Right kidney (tissue), 1 donor: ENCODE data around the gene PPP1R15B.

Experiments used
- DNase-seq: peaks from one replicate; pipeline ENCODE4 v3.0.0-alpha.2; 2016

Gene PPP1R15B

GRCh38 chr1:204421441-204421840, 9.8 kb upstream of the PPP1R15B start:
- DNase-seq: no peak

DNA sequence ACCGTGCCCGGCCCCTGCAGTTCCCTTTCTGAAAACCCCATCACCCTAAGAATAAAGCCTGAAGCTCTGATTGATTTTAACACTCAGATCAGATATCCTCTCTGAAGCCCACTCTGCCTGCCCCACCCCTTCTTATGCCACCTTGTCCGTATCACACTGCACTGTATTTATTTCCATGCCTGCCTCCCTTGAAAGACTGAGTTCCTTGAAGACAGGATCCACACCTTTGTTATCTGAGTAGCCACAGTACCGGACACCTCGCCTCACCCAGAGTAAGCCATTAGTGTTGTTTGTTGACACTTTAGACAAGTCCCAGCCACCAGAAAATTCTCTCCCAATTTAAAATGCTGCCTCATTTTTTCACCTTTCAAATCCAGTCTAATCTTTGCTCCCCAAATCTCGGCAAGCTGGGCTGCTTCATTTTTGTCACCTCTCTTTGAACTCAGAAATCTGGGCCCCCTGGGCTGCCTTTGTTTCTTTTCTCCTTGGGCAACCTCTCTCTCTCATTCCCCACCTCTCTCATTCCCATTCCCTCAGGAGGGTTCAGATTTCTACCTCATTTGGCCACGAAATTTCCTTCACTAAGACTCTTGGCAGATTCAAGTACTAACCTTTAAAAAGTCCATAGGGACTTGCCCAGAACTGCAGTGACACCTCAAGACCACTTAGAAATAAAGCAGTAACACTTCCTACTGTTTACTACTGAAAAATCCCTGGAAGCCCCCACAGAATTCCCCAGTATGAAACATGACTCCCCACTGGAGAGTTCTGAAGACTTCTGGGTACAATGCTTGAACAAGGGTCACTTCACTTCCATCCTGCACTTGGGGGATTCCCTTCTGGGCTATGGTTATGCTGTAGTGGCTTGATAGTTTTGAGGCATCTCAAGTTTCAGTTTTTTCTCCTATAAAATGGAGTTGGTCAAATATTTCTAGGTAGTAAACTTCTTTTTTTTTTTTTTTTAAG, 8.7 kb upstream of the PPP1R15B start:
- DNase-seq: no peak

DNA sequence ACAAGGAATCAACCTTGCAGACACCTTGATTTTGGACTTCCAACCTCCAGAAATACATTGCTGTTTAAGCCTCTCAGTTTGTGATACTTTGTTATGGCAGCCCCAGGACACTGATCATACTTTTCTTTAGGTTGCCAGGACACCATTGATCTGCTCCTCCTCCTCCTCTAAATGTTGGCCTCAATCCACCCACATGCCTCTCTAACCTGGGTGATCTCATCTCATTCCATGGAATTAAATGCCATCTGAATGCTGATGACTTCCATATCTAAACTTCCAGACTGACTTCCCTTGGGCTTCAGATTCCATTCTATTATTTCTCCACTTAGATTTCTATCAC, 7.4 kb upstream of the PPP1R15B start:
- no peak for DNase-seq

DNA sequence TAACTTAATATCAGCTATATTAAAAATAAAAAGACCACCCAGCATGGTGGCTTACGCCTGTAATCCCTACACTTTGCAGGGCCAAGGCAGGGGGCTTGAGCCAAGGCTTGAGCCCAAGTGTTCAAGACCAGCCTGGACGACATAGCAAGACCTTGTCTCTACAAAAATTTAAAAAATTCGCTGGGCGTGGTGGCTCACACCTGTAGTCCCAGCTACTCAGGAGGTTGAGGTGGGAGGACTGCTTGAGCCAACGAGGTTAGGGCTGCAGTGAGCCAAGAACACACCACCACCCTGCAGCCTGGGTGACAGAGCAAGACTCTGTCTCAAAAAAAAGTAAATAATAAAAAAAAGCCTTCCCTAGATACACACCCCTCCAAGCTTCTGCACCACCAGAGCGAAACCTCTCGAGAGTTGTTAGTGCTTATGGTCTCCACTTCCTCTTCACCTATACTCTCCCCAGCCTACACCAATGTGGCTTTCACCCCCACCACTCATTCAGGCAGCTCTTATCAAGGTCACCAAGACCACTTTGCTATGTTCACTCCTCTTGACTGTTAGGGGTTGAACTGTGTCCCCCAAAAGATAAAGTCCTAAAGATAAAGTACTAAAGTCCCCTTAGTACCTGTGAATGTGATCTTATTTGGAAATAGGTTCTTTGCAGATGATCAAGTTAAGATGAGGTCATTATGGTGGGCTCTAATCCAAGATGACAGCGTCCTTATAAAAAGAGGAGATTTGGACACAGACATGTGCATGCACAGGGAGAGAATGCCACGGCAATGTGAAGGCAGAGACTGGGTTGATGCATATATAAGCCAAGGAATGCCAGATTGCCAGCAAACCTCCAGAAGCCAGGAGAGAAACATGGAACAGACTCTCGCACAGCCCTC, 6.8 kb upstream of the PPP1R15B start:
- no peak for DNase-seq

- DNase-seq: peak; percentile 35
Measured at GRCh38 chr1:204417074-204417997, 5.7 kb upstream of the PPP1R15B start.

- no peak for DNase-seq
Measured at GRCh38 chr1:204416589-204417073, 5.0 kb upstream of the PPP1R15B start.

- no peak for DNase-seq
Measured at GRCh38 chr1:204415351-204415750, 3.7 kb upstream of the PPP1R15B start.

DNA sequence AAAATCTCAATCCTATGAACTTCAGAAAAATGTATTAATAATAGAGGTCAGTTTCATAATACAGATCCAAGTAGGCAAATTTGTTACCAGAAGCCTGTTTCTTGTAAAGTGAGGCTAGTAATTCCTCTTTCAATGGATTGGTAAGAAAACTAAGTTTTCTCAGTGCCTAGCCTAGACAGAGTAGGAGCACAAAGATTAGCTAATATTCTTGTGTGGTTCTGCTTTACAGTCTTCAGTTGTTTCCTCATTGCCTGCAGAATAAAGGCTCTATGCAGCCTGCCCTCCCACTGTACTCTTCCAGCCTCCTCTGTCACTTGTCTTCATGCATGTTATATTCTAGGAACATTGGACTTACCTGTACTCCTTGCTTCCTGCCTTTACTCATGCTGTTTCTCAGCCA, 2.4 kb upstream of the PPP1R15B start:
- DNase-seq: no peak

GRCh38 chr1:204413170-204413535, 1.5 kb upstream of the PPP1R15B start:
- no peak for DNase-seq

- no peak for DNase-seq
Measured at GRCh38 chr1:204410688-204411450, 748 bp downstream of the PPP1R15B start.

- DNase-seq: peak; percentile 30
Measured at GRCh38 chr1:204409836-204410687, 1.6 kb downstream of the PPP1R15B start.

DNA sequence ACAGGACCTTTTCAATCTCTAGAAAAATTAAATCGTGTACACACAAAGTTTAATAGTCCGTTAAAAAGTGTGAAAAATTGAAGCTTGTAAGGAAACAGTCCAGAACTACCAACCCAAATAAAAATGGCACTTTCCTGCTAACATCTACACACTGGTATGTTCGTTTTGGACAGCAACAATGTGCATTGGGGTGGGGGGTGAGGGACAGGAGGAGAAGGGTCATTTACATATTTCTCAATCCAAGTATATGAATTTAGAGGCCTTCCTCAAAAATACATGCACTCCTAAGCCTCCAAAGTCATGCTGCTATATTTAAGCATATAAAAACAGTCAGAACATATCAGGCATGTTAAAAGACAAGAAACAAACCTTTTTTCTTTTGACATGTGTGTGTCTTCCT, 2.5 kb downstream of the PPP1R15B start:
- DNase-seq: no peak

- DNase-seq: no peak
Measured at GRCh38 chr1:204408602-204409001, 3.0 kb downstream of the PPP1R15B start.

GRCh38 chr1:204408074-204408507, 3.5 kb downstream of the PPP1R15B start:
- no peak for DNase-seq

- DNase-seq: no peak
Measured at GRCh38 chr1:204407295-204407971, 4.2 kb downstream of the PPP1R15B start.

GRCh38 chr1:204406621-204407020, 5.0 kb downstream of the PPP1R15B start:
- no peak for DNase-seq

DNA sequence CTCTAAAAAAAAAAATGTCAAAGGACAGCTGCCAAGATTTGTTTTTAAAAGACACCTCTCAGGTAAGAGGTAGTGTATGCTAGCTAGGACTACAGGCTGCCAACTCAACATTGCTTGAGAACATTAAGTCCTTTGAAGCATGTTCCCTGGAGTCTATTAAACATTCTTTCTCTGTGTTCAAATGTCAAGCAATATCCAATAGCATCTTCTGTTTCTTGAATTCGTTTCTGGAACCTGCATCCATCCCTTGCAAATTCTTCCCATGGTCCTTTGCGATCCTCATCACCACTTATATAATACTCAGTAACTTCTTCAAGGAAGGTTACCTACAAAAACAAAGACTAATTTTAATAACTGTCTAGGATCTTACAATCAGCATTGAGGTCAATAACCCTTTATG, 5.6 kb downstream of the PPP1R15B start:
- no peak for DNase-seq

DNA sequence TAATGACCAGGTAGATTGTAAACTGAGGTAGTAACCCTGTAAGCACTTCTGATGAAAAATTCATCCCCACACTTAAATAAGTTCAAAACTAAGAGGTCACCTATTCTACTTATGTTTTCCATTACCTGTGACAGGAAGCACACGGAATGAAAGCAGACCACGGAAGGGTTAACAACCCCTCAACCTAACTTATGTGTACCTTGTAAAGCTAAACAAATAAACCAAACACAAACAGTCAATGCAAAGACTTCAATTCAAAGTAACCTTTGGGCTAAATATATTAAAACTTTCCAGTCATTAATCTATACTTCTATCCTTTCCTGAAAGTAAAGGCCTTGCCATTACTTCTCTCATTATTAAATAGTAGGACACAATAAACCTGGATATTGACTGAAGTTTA, 7.0 kb downstream of the PPP1R15B start:
- DNase-seq: no peak

DNA sequence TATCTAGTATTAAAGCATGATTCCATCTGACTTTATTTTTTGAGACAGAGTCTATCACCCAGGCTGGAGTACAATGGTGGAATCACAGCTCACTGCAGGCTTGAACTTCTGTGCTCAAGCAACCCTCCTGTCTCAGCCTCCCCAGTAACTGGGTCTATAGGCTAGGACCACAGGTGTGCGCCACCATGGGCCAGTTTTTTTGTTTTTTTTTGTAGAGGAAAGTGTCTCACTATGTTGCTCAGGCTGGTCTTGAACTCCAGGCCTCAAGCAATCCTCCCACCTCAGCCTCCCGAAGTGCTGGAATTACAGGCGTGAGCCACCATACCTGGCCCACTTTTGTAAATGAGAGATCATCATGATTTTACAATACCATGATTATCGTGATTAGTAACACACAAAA, 9.2 kb downstream of the PPP1R15B start:
- DNase-seq: no peak

DNA sequence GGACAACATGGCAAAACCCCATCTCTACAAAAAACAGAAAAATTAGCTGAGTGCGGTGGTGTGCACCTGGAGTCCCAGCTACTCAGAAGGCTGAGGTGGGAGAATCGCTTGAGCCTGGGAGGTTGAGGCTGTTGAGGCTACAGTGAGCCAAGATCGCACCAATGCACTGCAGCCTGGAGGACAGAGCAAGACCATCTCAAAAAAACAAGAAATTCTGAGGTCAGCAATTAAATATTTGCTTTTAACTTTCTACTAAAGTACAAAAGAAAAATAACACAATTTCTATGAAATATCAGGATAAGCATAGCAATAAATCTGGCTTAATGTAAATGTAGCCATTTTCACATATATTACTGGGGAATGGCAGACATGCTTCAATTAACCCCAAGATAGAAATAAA, 9.9 kb downstream of the PPP1R15B start:
- DNase-seq: no peak
